GM18511 (cell line): ENCODE results near the gene FMOD.

Experiments used
- ATAC-seq: cut with Tn5 transposase; IDR thresholded peaks from one replicate; pipeline ENCODE4 v1.9.1; 2021; ENCODE audit warnings: mild to moderate bottlenecking, moderate library complexity; ENCODE audit not compliant: unreplicated experiment

Gene FMOD

DNA sequence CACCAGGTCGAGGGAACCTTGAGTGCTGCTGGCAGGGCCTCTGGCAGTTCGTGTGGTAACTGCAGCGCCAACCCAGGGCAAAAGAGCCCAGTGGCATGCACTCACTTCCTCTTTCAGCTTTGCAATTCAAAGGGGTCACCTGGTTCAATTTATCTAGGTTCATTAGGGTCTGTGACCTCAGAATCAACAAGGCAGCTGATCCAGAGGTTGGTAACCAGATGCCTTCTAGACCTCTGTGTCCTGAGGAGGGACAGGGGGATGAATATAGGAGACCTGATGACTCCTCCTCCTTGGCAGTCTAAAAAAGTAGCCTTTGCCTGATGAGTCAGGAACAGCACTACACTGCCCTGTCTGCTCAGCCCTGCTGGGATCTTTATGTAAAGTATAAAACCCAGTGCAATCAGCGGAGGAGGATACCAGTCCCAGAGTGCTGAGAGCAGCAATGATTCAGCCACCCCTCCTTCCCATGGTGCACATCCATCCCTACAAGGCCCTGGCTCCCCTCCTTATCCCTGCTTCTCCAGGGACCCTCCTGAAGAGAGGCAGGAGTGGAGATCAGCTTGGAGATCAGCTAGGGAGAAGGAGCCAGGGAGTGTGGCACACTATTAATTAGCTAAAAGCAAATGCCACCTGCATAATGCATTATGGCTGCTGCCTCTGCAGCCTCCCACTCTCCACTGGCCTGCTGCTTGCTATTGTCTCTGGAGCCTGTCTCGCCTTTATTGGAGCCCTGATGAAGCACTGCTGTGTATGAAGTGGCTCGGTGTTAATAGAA lies 11.2 kb upstream of the FMOD start:
- no peak for ATAC-seq

DNA sequence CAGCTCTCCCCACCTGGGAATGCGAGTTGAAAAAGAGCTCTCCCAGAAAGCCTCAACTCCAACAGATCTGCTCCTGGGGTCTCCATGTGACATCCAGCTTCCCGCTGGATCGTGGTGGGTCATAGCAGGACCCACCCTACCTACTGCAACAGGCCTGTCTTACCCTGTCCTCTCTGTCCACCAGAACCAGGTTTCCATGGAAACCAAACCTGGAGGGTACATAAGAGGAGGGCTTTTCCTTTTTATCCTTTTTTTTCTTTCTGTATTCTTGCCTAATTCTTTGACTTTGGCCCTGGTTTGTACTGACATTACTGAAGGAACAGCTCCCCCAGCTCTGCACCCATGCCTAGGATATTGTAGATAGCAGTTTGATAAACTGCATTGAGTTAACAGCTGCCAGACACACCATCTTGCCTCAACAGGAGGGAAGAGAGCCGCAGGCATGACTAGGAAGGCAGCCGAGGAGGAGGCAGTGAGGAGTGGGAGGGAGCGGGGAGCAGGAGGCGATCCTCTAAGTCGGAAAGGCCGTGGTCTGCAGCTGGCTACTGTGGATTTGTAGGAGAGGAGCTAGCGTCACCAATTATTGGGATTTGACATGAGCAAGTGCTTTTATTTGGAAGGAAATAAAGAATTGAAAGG lies 9.7 kb upstream of the FMOD start:
- no peak for ATAC-seq

DNA sequence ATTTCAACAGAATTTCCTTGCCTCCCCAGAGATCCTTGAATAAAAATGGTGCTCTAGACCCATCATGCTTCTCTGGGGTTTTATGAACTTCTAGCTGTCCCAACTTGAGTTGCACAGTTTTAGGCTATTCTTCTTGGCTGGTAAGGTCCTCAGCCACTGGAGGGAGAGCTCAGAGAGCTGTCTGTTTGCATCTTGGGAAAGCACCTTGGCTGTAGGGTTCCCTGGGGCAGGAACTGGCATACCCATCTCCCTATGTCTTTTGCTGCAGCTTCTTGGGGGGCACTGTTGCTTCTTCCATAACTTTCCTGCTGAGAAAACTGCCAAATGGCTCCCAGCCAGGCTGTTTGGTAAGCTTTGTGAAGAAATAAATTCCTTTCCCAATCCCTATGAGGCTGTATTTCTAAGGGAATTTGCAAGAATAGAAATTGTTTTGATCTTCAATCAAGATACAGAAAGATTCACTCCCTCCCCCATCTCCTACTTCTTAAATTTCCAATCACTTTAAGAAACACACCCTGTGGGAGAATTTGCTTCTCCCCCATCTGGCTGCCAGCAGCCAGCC lies 8.2 kb upstream of the FMOD start:
- ATAC-seq, result no peak

DNA sequence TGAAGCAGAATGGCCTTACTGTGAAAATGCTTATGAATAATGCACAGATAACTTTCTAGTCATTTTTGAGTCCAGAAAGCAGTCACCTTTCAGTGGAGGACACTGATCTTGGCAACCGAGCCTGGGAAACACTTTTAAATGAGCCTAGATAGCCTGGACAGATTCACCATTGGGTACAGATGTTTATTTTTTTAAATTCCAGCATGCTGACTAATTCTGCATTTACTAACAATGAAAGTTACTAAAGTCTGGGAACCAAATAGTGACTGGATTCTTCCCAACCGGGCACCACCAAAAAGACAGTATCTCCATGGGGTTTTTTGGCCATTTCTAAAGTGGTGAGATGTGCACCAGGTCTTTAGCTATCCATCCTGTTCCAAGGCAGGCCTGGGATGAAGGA lies 3.3 kb upstream of the FMOD start:
- no peak for ATAC-seq

DNA sequence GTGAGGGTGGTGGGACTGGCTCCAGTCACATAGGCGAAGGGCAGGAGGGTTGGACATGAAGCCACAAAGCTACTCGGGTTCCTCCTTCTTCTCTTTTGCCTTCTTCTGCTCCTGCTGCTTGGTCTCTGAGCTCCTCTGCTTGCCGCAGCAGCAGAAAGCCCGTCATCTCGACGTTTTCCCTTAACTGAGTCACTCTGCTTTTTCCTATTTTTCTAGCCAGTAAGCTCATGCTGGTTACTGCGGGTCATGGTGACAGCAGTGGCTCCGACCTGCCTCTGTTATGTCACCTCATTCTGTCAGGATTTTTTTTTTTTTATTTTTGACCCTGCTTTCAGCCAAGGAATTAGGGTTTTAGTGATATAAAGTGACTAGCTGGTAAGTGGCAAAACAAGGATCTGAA lies 2.6 kb upstream of the FMOD start:
- no peak for ATAC-seq

DNA sequence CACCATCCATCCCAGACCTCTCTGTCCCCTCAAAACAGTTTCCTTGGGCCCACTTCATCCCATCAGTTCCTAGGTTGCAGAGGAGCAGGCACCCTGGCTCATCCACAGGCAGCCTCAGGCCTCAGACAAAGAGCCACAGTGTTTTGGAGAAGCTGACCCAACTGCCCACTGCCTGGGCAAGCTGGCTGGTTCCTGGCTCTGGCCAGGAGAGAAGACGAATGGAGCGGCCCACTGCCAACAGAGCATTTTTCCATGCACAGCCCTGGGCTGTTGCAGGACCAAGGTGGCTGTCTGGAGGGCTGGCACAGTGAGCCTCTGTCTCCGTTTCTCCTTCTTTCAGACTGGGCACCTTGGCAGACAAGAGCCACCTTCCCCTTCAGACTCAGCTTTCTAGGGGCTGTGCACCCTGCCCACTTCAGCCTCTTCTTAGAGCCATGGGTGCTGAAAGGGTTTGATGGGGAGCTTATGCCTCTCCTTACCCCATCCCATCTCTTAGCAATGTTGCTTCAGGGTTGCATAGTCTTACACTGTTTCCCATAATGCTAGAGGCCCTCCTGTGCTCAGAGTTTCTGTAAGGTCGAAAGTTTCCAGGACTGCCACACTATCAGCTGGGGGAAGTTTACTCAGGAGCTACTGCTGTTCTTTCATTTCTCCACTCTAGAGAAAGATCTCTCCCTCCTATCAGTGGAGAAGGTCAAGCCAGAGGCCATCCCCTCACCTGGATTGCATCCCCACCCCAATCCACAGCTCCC lies 973 bp downstream of the FMOD start:
- ATAC-seq, result no peak

DNA sequence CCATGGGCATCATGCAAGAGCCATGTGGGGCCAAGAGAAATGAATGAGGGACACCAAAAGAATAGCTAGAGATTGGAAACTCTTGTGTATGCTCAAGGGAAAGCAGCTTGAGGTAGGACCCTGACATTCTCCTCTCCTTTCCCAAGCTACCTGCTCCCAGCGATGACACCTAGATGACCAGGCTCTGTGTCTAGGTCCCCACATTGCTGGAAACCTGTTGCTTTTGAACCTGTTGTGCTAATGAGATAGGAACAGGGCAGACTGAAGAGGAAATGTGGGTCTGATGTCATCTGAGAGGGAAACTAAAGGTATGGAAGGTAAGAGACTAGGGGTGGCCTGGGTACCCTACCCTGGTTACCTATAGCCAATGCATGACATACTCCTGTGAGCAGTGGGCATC lies 1.8 kb downstream of the FMOD start:
- no peak for ATAC-seq

DNA sequence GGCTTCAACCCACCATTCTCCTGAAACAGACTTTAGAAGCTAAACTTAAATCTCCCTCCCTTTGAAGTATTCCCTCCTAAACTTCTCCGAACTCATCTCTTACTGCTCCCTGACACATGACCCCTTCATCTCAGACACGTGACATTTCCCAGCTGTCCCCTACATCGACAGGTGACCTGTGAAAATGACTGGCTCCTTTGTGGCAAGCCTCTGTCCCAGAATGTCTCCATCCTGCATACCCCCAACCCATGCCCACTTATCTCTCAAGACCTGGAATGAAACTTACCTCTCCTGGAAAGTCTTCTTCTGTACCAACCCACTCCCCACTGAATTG lies 4.2 kb downstream of the FMOD start:
- ATAC-seq, result no peak

DNA sequence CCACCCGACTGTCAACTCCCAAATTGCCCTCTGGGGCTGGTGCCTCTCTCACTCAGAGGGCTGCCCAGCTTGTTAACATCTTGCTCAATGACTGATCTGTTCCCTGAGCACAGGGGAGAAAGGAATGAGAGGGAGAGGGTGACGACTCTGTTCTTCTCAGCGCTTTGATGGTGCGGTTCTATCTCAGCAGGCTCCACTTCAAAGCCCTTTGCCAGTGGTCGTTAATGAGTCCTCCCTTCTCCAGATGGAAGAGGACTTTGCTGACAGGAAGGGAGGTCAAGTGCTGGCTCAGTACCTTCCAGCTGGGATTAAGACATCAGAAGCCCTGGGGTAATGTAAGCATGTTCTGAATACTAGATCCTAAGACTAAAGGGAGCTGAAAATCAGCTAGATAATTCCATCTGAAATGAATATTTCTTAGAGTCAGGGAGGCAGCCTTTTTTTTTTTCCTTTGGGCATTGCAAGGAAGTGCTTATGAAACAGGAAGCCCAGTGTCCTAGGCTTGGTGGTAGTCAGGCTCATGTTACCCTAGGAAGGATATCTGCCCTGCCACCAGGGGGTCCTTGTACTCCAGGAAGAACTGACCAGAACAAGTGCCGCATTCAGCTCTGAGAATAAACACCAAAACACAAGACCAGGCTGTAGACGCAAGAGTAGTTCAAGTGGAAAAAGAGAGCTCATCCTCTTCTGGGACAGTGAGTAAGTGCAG lies 4.7 kb downstream of the FMOD start:
- ATAC-seq, result no peak

DNA sequence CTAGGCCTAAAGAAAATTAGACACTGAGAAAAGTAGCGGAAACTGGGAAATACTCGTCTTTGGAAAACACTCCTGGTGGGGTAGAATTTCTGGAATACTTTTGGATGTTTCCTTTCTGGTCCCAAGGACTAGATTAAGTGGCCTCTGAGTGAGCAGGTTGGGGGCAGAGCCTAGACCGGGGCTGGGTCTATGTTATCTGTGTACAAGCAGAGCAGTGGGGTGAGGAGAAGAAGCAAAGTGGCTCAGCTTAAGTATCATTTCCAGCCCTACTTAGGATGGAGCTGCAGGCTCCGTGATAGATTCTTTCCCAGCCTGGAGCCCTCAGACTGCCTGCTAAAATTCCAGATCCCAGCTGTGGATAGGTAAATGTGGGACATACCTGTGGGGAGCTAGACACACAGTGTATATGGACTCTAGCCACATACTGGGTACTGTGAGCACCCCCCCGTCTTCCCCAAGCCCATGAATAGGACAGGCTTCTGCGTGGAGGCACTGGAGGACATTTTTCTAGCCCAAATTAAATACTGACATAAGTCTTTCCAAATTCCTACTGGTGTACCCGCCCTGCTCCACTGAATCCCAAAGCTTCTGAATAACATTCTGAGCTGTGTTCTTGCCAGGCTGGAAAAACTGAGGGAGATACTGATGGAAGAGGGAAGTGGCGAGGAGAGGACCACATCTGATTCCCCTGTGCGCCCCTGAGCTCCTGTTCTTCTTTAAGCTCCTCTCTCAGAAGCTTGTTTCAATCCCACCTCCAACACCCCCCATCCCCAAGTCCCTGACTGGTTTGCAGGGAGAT lies 6.8 kb downstream of the FMOD start:
- no peak for ATAC-seq

DNA sequence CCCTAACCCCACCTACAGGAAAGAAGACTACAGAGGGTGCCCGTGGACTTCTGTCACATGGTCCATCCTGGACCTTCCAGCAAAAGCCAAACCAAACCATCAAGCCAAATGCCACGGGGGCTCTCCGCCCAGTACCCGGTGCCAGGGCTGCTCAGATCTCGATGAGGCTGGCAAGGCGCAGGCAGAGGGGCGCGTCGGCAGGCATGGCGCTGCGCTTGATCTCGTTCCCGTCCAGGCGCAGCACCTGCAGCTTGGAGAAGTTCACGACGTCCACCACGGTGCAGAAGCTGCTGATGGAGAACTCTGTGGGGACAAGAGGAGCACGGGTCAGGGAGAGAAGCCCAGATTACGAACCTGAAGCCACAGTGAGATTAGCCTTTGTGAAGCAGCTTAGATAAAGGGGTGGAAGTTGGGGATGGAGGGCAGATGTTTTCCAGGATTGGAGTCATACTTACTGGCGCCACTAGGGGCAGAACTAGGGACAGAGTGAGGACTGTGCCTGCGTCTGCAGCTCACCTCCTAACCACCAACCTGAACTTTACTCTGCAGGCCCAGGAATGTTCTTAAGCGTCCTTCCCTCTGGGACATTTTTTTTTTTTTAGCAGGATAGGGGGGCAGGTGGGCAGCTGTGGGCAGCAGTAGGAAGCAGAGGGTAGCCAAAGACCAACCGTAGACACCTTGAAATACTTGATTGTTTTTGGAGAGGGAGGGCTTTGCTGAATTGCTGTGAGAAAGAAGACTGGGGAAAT lies 8.6 kb downstream of the FMOD start:
- ATAC-seq, result no peak

DNA sequence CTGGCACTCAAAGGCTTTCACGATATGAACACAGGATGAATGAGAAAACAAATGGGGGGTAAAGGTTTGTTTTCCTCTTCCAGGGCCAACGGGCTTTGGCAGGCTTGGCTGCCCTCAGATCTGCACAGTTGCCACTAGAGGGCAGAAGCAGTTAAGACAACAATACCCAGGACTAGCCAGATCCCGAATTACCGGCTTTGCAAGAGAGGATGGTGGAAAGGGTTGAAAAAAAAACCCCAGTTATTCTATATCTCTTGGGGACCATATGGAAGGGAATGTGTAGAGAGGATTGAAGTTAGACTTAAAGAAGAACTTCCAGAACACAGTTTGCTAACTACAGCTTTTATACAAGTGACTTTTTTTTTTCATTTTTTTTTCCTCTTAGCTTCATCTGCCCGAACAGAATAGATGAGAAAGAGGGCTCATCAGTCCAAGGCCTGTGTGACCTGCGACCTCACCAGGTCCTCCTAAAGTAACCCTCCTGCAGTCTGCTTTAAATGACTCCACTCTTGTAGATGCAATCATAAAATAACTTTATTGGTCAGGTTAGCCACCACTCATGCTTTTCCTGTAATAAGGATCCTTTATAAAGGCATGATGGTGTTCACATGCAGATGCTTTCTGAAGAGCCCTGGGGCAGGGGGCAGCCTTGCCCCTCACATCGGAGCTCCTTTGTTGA lies 10.7 kb downstream of the FMOD start:
- ATAC-seq, result no peak

DNA sequence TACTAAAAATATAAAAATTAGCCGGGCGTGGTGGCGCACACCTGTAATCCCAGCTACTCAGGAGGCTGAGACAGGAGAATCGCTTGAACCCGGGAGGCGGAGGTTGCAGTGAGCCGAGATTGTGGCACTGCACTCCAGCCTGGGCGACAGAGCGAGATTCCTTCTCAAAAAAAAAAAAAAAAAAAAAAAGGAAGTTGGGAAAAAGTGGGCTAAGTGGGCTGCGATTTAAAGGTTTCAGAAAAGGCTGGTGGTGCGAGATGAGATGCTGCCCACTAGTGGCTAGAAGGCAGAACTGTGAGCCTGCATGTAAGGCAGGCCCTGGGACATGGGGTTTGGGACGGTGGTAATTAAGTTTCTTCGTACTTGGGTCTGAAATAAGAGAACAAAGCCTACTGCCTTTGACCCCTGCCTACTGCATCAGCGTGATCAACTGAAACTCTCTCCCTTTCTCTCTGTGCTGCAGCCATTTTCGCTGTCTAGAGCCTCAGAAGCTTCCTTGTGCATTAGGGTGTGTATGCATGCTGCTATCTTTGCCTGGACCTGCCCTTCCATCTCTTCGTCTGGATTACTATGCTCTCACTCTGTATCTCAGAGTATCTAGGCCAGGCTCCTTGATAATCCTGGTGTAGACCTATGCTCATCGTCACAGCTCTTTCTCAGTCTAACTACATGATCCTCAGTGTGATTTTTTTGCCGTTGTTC lies 12.4 kb downstream of the FMOD start:
- no peak for ATAC-seq

DNA sequence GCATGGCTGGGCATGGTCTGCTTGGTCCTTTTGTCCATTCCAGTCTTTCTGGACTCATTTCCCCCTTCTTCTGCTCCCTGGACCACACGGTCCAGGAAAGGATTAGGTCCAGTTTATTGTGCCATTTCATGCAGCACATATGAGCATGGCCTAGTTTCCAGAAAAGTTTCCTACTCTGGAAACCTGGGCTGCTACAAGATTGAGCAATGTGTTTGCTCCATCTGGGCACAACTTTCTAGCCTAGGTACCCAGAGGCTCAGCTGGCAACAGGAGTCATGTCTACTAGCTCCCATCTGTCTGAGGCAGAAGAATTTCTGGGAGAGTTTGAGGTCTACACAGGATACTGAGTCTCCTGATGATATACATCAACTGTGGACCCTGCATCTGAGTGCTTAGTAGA lies 14.8 kb downstream of the FMOD start:
- no peak for ATAC-seq

DNA sequence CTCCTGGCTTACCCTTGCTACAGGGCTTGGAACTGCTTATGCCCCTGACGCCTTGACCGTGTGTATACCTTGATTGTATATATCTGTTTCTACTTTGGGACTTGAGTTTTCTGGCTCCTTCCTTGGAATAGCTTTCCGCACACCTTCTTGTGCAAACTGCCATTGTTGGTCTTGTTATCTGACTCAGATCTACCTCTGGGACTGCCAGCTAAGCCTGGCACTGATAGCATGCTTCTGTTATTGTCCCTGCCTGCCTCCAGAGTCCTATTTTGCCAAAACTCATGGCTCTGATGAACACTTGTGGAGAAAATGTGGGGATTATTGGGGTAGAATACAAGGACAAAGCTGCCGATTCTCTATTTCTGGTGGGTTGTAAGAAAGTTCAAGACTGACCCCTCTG lies 15.4 kb downstream of the FMOD start:
- no peak for ATAC-seq

DNA sequence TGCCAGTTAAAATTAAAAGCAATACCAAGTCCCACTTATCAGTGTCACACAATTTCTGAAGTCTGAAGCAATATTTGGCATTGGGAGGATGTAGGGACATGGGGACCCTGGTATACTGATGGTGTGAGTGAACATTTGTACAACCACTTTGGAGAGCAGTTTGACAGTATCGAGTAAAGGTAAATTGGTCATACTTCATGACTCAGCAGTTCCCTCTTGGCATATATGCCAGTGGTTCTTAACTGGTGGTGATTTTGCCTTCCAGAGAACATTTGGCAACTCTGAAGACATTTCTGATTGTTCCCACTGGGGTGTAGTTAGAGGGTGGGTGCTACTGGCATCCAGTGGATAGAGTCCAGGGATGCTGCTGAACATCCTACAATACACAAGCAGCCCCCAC lies 19.7 kb downstream of the FMOD start:
- ATAC-seq, result no peak

DNA sequence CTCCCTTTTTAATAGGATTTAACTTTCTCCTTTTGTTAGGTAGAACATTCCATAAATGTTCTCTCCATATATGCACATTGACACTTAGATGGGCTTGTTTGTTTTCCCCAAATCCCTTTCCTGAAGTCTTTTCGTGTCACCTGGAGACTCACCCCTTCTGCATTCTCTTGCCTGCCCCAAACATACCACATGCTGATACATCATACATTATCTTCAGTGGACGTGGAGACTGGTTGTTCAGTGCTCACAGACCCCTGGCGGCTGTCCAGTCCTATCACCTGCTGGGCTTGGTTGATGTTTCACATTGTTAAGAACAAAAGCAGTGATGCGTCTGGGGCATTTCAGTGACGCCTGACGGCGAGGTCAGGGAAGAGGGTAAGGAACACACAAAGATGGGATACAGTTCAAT lies 22.2 kb downstream of the FMOD start:
- no peak for ATAC-seq

DNA sequence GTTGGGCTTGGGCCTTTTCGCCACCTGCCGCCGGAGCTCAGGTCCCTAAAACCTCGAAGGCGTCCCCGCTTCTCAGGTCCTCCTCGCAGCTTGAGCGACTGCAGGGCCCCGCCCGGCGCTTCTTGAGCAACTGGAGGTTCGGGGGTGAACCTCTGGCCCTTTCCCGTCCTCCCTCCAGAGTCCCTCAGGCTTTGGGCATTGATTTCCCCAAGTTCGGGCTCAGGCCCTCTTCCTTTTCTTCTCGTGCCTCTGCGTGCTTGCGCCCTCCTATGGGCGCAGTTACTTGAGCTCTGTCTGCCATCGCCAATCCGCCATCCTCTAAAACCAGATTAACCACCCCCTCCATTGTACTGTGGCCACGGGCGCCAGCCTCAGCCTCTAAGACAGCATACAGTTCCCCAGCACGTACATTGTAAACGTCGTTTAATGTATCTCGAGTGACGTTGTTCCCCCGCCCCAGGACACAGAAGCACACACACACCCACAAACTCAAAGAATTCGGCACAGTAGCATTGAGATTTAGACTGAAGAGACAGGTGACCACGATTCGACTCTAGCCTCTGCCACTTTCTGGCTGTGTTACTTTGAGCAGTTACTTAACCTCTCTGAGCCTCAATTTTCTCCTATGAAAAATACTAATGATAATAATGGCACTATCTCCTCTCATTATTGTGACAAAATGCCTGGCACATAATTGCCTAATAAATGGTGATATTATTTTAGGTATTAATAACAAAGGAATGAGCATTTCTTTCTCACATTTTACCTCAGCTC lies 23.1 kb downstream of the FMOD start:
- ATAC-seq, result peak; percentile 35
